Endothelial cell of umbilical vein (primary cell): Measurements from ENCODE around the gene PLEKHA5. TPM values are rescaled to one million over a fixed set of nuclear protein-coding genes. Genes with fewer than 3 reads are reported as not detected.

Experiments
- BruUV-seq: library from RNA; stranded (reverse); fragments of 400-500 nt; replicated peaks from 2 replicates; lab custom pipeline; 2021; lab: Mats Ljungman, UMichigan
- CTCF ChIA-PET: fragments of 300-600, 350-600 bp; sonication (Branson Sonifier 250); formaldehyde crosslinking; loops from one replicate; lab custom pipeline; 2021; ENCODE audit warnings: antibody characterized with exemption, inconsistent platforms; lab: Charles Lee
- POLR2A ChIA-PET: fragments of 300-600, 350-600 bp; sonication (Branson Sonifier 250); formaldehyde crosslinking; loops from one replicate; lab custom pipeline; 2021; ENCODE audit warnings: antibody characterized with exemption, inconsistent platforms; lab: Charles Lee
- DNase-seq: peaks from one replicate; pipeline ENCODE4 v3.0.0-alpha.2; 2011; ENCODE audit warnings: low read depth, low spot score
- FAIRE-seq: peaks from 2 replicates; lab custom pipeline; 2011; peaks lifted over from hg19 to GRCh38; lab: Jason Lieb, UNC
- H2AFZ ChIP-seq: 2 replicates; pipeline ENCODE4 v1.6.0; 2012; ENCODE audit warnings: low read depth, low read length, control low read depth, inconsistent platforms
- H3K27ac ChIP-seq: 2 replicates; pipeline ENCODE4 v1.5.1; 2011; ENCODE audit warnings: low read depth, mild to moderate bottlenecking, control low read depth, low read length, moderate library complexity; ENCODE audit not compliant: insufficient read depth
- H3K27me3 ChIP-seq, 2 experiments: 2 replicates each; pipeline versions ENCODE4 v1.6.0 to v1.6.1; 2011; ENCODE audit warnings: low read length in 2 of 2, mixed read lengths in 1 of 2; ENCODE audit not compliant: control insufficient read depth in 2 of 2, insufficient read depth in 2 of 2
- H3K36me3 ChIP-seq, 2 experiments: 2 replicates in 1 of 2; 3 replicates in 1 of 2; pipeline ENCODE4 v1.5.1; 2011; ENCODE audit warnings: low read length in 2 of 2, mild to moderate bottlenecking in 1 of 2, moderate library complexity in 1 of 2; ENCODE audit not compliant: control insufficient read depth in 2 of 2, insufficient read depth in 2 of 2; ENCODE audit errors: extremely low read depth in 1 of 2
- H3K4me1 ChIP-seq: 3 replicates; pipeline ENCODE4 v1.5.1; 2011; ENCODE audit warnings: mild to moderate bottlenecking, low read length; ENCODE audit not compliant: control insufficient read depth, insufficient read depth; ENCODE audit errors: extremely low read depth
- H3K4me2 ChIP-seq: 2 replicates; pipeline ENCODE4 v1.6.1; 2011; ENCODE audit warnings: low read length, control low read depth, mixed read lengths; ENCODE audit not compliant: insufficient read depth
- H3K4me3 ChIP-seq, 3 experiments: fragments of 200-600 bp in 1 of 3; sonication (generic), shearing (Covaris generic) in 1 of 3; replicated peaks in 1 of 3; 2 replicates each; pipeline ENCODE4 v1.5.1; 2011 to 2016; ENCODE audit warnings: control low read depth in 3 of 3, low read length in 3 of 3, mild to moderate bottlenecking in 2 of 3, inconsistent platforms in 1 of 3, low read depth in 1 of 3, moderate library complexity in 1 of 3; ENCODE audit not compliant: insufficient read depth in 1 of 3
- H3K79me2 ChIP-seq: 2 replicates; pipeline ENCODE4 v1.6.0; 2012; ENCODE audit warnings: low read length, inconsistent platforms; ENCODE audit not compliant: control insufficient read depth, insufficient read depth
- H3K9ac ChIP-seq: replicated peaks from 2 replicates; pipeline ENCODE3; 2011; ENCODE audit warnings: low read length, control low read depth; ENCODE audit not compliant: insufficient read depth; ENCODE audit errors: extremely low read depth
- H3K9me1 ChIP-seq: replicated peaks from 3 replicates; pipeline ENCODE4 v1.6.0; 2011; ENCODE audit warnings: mild to moderate bottlenecking, low read length; ENCODE audit not compliant: control insufficient read depth, insufficient read depth; ENCODE audit errors: extremely low read depth
- H3K9me3 ChIP-seq: replicated peaks from 2 replicates; pipeline ENCODE4 v1.5.1; 2012; ENCODE audit warnings: low read length, inconsistent platforms; ENCODE audit not compliant: control insufficient read depth, insufficient read depth
- H4K20me1 ChIP-seq: replicated peaks from 2 replicates; pipeline ENCODE3; 2011; ENCODE audit warnings: mild to moderate bottlenecking, low read length; ENCODE audit not compliant: control insufficient read depth, insufficient read depth; ENCODE audit errors: extremely low read depth
- CTCF ChIP-seq, 2 donors: IDR thresholded peaks; 1 replicate in 1 of 2; 2 replicates in 1 of 2; pipeline ENCODE4 v1.5.1; 2011; ENCODE audit warnings: low read length in 2 of 2, mild to moderate bottlenecking in 2 of 2, moderate library complexity in 2 of 2, control low read depth in 1 of 2, inconsistent platforms in 1 of 2, low read depth in 1 of 2; ENCODE audit not compliant: insufficient read depth in 1 of 2; ENCODE audit errors: extremely low read depth in 1 of 2
- EZH2 ChIP-seq: IDR thresholded peaks from 2 replicates; pipeline ENCODE4 v1.6.1; 2012; ENCODE audit warnings: borderline replicate concordance, low read depth, mild to moderate bottlenecking, moderate library complexity, low read length, inconsistent platforms; ENCODE audit not compliant: severe bottlenecking
- FOS ChIP-seq: IDR thresholded peaks from 2 replicates; pipeline ENCODE4 v1.6.1; 2011; ENCODE audit warnings: mild to moderate bottlenecking, low read length, moderate library complexity, borderline replicate concordance; ENCODE audit not compliant: insufficient read depth
- GATA2 ChIP-seq: IDR thresholded peaks from 2 replicates; pipeline ENCODE4 v1.7.0; 2011; ENCODE audit warnings: low read depth, mild to moderate bottlenecking, moderate library complexity, mixed read lengths, low read length; ENCODE audit not compliant: insufficient read length, insufficient read depth
- JUN ChIP-seq: IDR thresholded peaks from 2 replicates; pipeline ENCODE4 v1.6.1; 2011; ENCODE audit warnings: borderline replicate concordance, low read depth; ENCODE audit not compliant: insufficient read length, insufficient read depth
- MAX ChIP-seq: IDR thresholded peaks from 2 replicates; pipeline ENCODE4 v1.6.1; 2011; ENCODE audit not compliant: insufficient read depth, insufficient read length
- MYC ChIP-seq: IDR thresholded peaks from one replicate; pipeline ENCODE4 v1.6.1; 2011; ENCODE audit warnings: mild to moderate bottlenecking, low read depth, low read length
- POLR2A ChIP-seq: IDR thresholded peaks from 2 replicates; pipeline ENCODE4 v1.6.1; 2012; ENCODE audit warnings: low read depth, mild to moderate bottlenecking, control low read depth, low read length
- POLR2AphosphoS5 ChIP-seq: IDR thresholded peaks from 2 replicates; pipeline ENCODE4 v1.6.1; 2012; ENCODE audit warnings: low read depth, mild to moderate bottlenecking, control low read depth, low read length, moderate library complexity; ENCODE audit not compliant: insufficient read depth
- dilution Hi-C: fragments of 300-500 bp; cut with MboI; formaldehyde crosslinking; loops from one replicate; pipeline ENCODE4 v1.15.0; 2019; ENCODE audit warnings: low sequenced_read_pairs; ENCODE audit not compliant: extremely low pct_ligation_motif_present
- intact Hi-C: fragments of 100-400 bp; cut with micrococcal nuclease; formaldehyde crosslinking; loops from one replicate; pipeline ENCODE4 v1.10.0; 2022
- polyA plus RNA-seq, 4 experiments: library from polyadenylated mRNA; depleted of rRNA in 3 of 4; stranded (reverse) in 3 of 4; unstranded in 1 of 4; fragments of >200 nt; gene quantifications; 2 replicates each; pipeline versions ENCODE4 v1.2.1 to v1.2.3, GENCODE V29; 2011 to 2012; ENCODE audit warnings: missing spikeins in 1 of 4
- total RNA-seq: library from RNA; stranded (reverse); gene quantifications from 2 replicates; pipeline ENCODE4 v1.2.3, GENCODE V29; 2021

The PLEKHA5 gene
- total and polyA plus RNA-seq, 2 donors (not counting 3 experiments of a cell fraction or from before 2014, with no cell fraction given) = 2.5 to 12.7 TPM

GRCh38 chr12:19220205-19220604 is 90.7 kb downstream of the PLEKHA5 start:
- Histone ChIP-seq H4K20me1 (no peaks in the 10 kb centered on the region), H3K4me2 (no peak overlapping the region), H3K9me3 (no peaks in the 10 kb centered on the region), H3K79me2 (no peaks in the 10 kb centered on the region), H3K4me1 (no peaks in the 10 kb centered on the region), H2AFZ (no peak overlapping the region), H3K9ac (no peak overlapping the region), H3K27ac (no peak overlapping the region), H3K9me1 (no peaks in the 10 kb centered on the region), H3K36me3 (no peaks in the 10 kb centered on the region), H3K27me3 (no peaks in the 10 kb centered on the region), H3K4me3 (no peak overlapping the region)
- no TSS peak for BruUV-seq
- no peak for FAIRE-seq
- ChIA-PET POLR2A (interaction anchor here (0.6 kb wide), 1 partner anchor 83 kb away, joined by 8 read pairs; no protein-coding TSS in a partner anchor), CTCF (interaction anchor here (0.8 to 1.1 kb wide), 3 partner anchors 16 to 970 kb away, joined by 3 to 4 read pairs (median 3); no protein-coding TSS in a partner anchor)
- no peak for TF ChIP-seq FOS
- TF ChIP-seq MYC = no peak
- TF ChIP-seq EZH2 = no peak
- TF ChIP-seq JUN = no peak
- TF ChIP-seq CTCF (IDR thresholded peaks at IDR 0.05; ENCODE audit: extremely low read depth in 1 of 2, insufficient read depth in 1 of 2, low read depth in 1 of 2, low read length in 2 of 2) = no peak
- TF ChIP-seq POLR2A = no peak
- TF ChIP-seq POLR2AphosphoS5 = no peak
- TF ChIP-seq GATA2 = no peak
- no peak for TF ChIP-seq MAX
- dilution Hi-C loops (no loop called here), intact Hi-C loops (no loop called here)
- DNase-seq = no peak
